Measurements from ENCODE around the gene GRK2.
"Not testable (repeated sequence)": the region's sequence is repeated elsewhere in the genome, so short reads cannot be mapped to it uniquely, and the experiment has no call there.

GRK2 gene

GRCh38 chr11:67314218-67314617, 47.9 kb downstream of the GRK2 start:
- no peak for TF ChIP-seq CTCF (IDR thresholded peaks at IDR 0.05)
- Histone ChIP-seq H3K4me1 (peaks cover 0 to 29% (median 10%) of the 10 kb centered on the region in 4 donors), H3K9me3 (no peaks in the 10 kb centered on the region), H3K36me3 (peaks cover 7 to 29% (median 13%) of the 10 kb centered on the region in 3 donors), H3K27ac (no peak overlapping the region), H3K27me3 (no peaks in the 10 kb centered on the region), H3K4me3 (no peak overlapping the region)
- no peak for DNase-seq
- intact Hi-C loops (cut with DNase I; ENCODE audit: low total_unique reads): no loop called here

- H3K27ac ChIP-seq: no peak overlapping the region
- TF ChIP-seq CTCF (IDR thresholded peaks at IDR 0.05): no peak
- H3K27me3 ChIP-seq: no peaks in the 10 kb centered on the region
- no peak overlapping the region for H3K4me3 ChIP-seq
- peaks cover 0 to 17% (median 2%) of the 10 kb centered on the region in 3 donors for H3K36me3 ChIP-seq
- intact Hi-C loops (cut with DNase I; ENCODE audit: low total_unique reads): no loop called here
- H3K9me3 ChIP-seq: no peaks in the 10 kb centered on the region
- H3K4me1 ChIP-seq: peaks cover 0 to 29% (median 10%) of the 10 kb centered on the region in 4 donors
- no peak for DNase-seq
Measured at GRCh38 chr11:67315325-67315909, 49.1 kb downstream of the GRK2 start.

- Histone ChIP-seq H3K4me1 (peaks cover 0 to 21% (median 10%) of the 10 kb centered on the region in 4 donors), H3K27ac (peak overlapping the region; percentile 91 to 94), H3K36me3 (peaks cover 0 to 5% (median 0%) of the 10 kb centered on the region in 3 donors), H3K27me3 (no peaks in the 10 kb centered on the region), H3K9me3 (no peaks in the 10 kb centered on the region), H3K4me3 (peak overlapping the region; percentile 64 to 78)
- intact Hi-C loops (cut with DNase I; ENCODE audit: low total_unique reads): loop anchor here (1.0 kb wide), 2 partner anchors 28 to 51 kb away; partner anchors contain the start of genes ANKRD13D and GRK2
- no peak for DNase-seq
- no peak for TF ChIP-seq CTCF (IDR thresholded peaks at IDR 0.05)
Measured at GRCh38 chr11:67316882-67317204, 50.6 kb downstream of the GRK2 start.

- Histone ChIP-seq H3K9me3 (no peaks in the 10 kb centered on the region), H3K27me3 (no peaks in the 10 kb centered on the region), H3K4me1 (peaks cover 0 to 19% (median 10%) of the 10 kb centered on the region in 4 donors), H3K27ac (peak overlapping the region; percentile 91 to 94), H3K4me3 (peak overlapping the region; percentile 64 to 78), H3K36me3 (peaks cover 0 to 7% (median 0%) of the 10 kb centered on the region in 3 donors)
- peak; percentile 94 to 97 for DNase-seq
- intact Hi-C loops (cut with DNase I; ENCODE audit: low total_unique reads): loop anchor here (1.0 kb wide), 2 partner anchors 28 to 51 kb away; partner anchors contain the start of genes ANKRD13D and GRK2
- peak; percentile 91 to 99 for TF ChIP-seq CTCF (IDR thresholded peaks at IDR 0.05)
Measured at GRCh38 chr11:67317205-67317887, 51.1 kb downstream of the GRK2 start.

GRCh38 chr11:67317888-67318555, 51.7 kb downstream of the GRK2 start:
- H3K36me3 ChIP-seq: peaks cover 0 to 9% (median 0%) of the 10 kb centered on the region in 3 donors
- peak overlapping the region; percentile 64 to 78 for H3K4me3 ChIP-seq
- H3K9me3 ChIP-seq: no peaks in the 10 kb centered on the region
- H3K27me3 ChIP-seq: no peaks in the 10 kb centered on the region
- peaks cover 0 to 17% (median 10%) of the 10 kb centered on the region in 4 donors for H3K4me1 ChIP-seq
- intact Hi-C loops (cut with DNase I; ENCODE audit: low total_unique reads): loop anchor here (1.0 kb wide), 2 partner anchors 29 to 52 kb away; partner anchors contain the start of genes ANKRD13D and GRK2
- H3K27ac ChIP-seq: peak overlapping the region; percentile 91 to 94
- TF ChIP-seq CTCF (IDR thresholded peaks at IDR 0.05): no peak
- DNase-seq: no peak

- Histone ChIP-seq H3K4me3 (peak overlapping the region; percentile 64 to 78), H3K4me1 (peaks cover 0 to 17% (median 10%) of the 10 kb centered on the region in 4 donors)
- intact Hi-C loops (cut with DNase I; ENCODE audit: low total_unique reads); H3K27me3 ChIP-seq; DNase-seq; H3K9me3 ChIP-seq; H3K36me3 ChIP-seq; H3K27ac ChIP-seq: not testable (repeated sequence)
Measured at GRCh38 chr11:67318876-67319275, 52.6 kb downstream of the GRK2 start.
